Measurements from ENCODE around the gene GNB1L. TPM values are rescaled to one million over a fixed set of nuclear protein-coding genes. Genes with fewer than 3 reads are reported as not detected.
A peak's percentile ranks its signal among the peaks of the same experiment; 100 is the strongest.

GNB1L gene
- total RNA-seq, 5 donors from 2014 or later (not counting 1 experiment from before 2014, with no cell fraction given), result 4.8 to 13.7 (median 12.9) TPM

DNA sequence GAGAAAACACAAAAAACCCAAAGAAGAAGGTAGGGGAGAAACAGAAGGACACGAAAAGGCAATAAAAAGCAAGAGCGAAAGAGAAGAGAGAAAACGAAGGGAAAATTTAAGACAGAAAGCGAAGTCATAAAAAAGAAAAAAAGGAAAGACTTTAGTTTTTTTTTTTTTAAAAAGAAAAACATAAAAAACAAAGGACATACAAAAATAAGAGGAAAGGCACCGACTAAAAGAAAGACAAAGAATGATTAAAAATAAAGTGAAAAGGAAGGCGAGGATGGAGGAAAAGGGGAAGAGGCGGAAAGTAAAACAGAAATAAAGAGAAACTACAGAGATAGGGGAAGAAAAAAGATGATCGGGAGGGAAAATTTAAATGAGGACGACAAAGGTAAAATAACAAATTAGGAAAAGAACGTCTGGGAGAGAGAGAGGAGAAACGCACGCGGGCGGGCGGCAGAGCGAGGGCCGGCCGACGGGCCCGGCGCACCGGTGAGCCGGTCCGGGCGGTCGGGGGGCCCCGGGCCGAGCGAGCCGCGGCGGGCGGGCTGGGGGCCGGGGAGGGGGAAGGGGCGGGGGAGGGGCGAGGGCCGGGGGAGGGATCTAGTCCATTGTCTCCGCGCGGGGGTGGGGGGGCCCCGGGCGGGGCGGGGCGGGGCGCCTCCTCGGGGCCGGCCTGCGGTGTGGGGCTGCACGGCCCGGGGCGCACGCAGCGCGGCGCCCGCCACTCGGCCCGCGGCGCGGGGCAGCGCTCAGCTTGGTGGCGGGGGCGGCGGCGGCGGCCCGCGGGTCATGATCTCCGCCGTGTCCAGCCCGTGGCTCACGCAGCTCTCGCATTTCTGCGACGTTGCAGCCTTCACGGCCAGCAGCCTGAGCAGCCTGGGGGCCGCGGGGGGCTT lies 94.4 kb downstream of the GNB1L start, which contains the start of gene TBX1:
Gene TBX1 (plus strand): TSS at position 721 of the 893 bp plus-strand sequence. CDS start 66 bp downstream, at position 787.
- CTCF ChIA-PET, result no interaction called here
- peaks cover 20 to 82% of the 10 kb centered on the region in 2 experiments for H3K27me3 ChIP-seq (replicated peaks in 1 of 2; ENCODE audit: control insufficient read depth in 2 of 2, extremely low read depth in 1 of 2, insufficient read depth in 2 of 2, low read length in 1 of 2)

DNA sequence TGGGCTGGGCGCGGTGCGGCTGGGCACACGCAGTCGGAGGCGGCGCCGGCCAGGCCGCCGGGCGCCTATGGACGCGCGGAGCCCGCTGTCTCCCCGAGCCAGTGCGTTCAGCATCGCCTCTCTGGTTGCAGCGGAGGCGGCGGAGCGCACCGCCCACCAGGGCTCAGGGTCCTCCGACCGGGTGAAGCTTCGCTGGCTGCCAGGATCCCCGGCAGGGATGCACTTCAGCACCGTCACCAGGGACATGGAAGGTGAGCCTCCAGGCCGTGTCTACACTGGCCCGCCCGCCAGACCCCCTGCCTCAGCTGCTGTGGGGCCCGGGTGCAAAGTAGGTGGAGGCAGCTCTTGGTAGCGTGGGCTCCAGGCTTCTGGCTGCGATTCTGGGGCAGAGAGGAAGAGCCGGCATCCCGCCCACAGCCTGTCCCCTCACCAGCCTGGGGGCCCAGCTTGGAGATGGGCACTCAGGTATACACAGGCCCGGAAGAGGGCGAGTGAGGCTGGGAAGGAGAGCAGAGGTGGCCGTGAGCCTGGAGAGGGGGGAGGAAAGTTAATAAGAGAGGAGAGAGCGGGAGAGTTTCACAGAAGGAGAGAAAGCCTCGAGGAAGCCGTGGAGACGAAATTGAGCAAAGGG lies 95.1 kb downstream of the GNB1L start:
- H3K4me3 Mint-ChIP-seq, result peak overlapping the region; percentile 75 to 82 (median 76)
- H3K9me3 Mint-ChIP-seq, result no peaks in the 10 kb centered on the region
- no peaks in the 10 kb centered on the region for H3K36me3 Mint-ChIP-seq
- ATAC-seq (replicated peaks in 1 of 4), result no peak
- peaks cover 31 to 40% (median 35%) of the 10 kb centered on the region in 3 donors for H3K4me1 Mint-ChIP-seq
- 8% methylated on average over 41 of the region's 43 CpGs for WGBS (ENCODE audit: insufficient coverage)
- ChIA-PET CTCF (no interaction called here), POLR2A (no interaction called here)
- H3K27ac Mint-ChIP-seq, result no peak overlapping the region
- H3K27me3 Mint-ChIP-seq, result peaks cover 38 to 63% of the 10 kb centered on the region in 2 donors
- DNase-seq, result no peak
- no peak overlapping the region for H3K4me3 ChIP-seq (ENCODE audit: control insufficient read depth in 1 of 2, extremely low read depth in 1 of 2, low read length in 1 of 2)
- H3K27ac ChIP-seq (ENCODE audit: low read length), result no peak overlapping the region
- H3K4me1 ChIP-seq (ENCODE audit: control insufficient read depth in 1 of 2, extremely low read depth in 1 of 2, insufficient read depth in 2 of 2, low read length in 2 of 2), result peaks cover 5 to 40% of the 10 kb centered on the region in 2 experiments
- peaks cover 16 to 82% of the 10 kb centered on the region in 2 experiments for H3K27me3 ChIP-seq (replicated peaks in 1 of 2; ENCODE audit: control insufficient read depth in 2 of 2, extremely low read depth in 1 of 2, insufficient read depth in 2 of 2, low read length in 1 of 2)
- H3K9me3 ChIP-seq, result no peaks in the 10 kb centered on the region
- H3K36me3 ChIP-seq (ENCODE audit: control insufficient read depth in 2 of 2, extremely low read depth in 1 of 2, insufficient read depth in 1 of 2, low read length in 1 of 2), result no peaks in the 10 kb centered on the region

More for the DNA sequence above, 94.4 kb downstream of the GNB1L start, which contains the start of gene TBX1:
- Histone ChIP-seq H3K4me3 (ENCODE audit: control insufficient read depth in 1 of 2, extremely low read depth in 1 of 2, low read length in 1 of 2) (peak within 1 kb of the TSS in 1 of 2 donors; percentile 71), H3K9me3 (no peaks in the 10 kb centered on the region), H3K36me3 (ENCODE audit: control insufficient read depth in 2 of 2, extremely low read depth in 1 of 2, insufficient read depth in 1 of 2, low read length in 1 of 2) (no peaks in the 10 kb centered on the region), H3K27ac (ENCODE audit: low read length) (no peak within 1 kb of the TSS), H3K4me1 (ENCODE audit: control insufficient read depth in 1 of 2, extremely low read depth in 1 of 2, insufficient read depth in 2 of 2, low read length in 2 of 2) (peaks cover 6 to 39% of the 10 kb centered on the region in 2 experiments)
- Mint-ChIP-seq H3K4me3 (peak within 1 kb of the TSS; percentile 75 to 82 (median 76)), H3K36me3 (no peaks in the 10 kb centered on the region), H3K27me3 (peaks cover 37 to 65% of the 10 kb centered on the region in 2 donors), H3K4me1 (peaks cover 34 to 40% (median 35%) of the 10 kb centered on the region in 3 donors), H3K9me3 (no peaks in the 10 kb centered on the region), H3K27ac (peak within 1 kb of the TSS in 1 of 2 donors; percentile 63)
- no peak for DNase-seq
- ATAC-seq (replicated peaks in 1 of 4), result no peak
- POLR2A ChIA-PET, result no interaction called here
- 1% methylated on average over 47 of the region's 79 CpGs for WGBS (ENCODE audit: insufficient coverage)

GRCh38 chr22:19758896-19759426 lies 95.7 kb downstream of the GNB1L start:
- peak overlapping the region in 2 of 3 donors; percentile 31 to 82 for H3K4me3 Mint-ChIP-seq
- no peak for ATAC-seq (replicated peaks in 1 of 4)
- Histone ChIP-seq H3K4me1 (ENCODE audit: control insufficient read depth in 1 of 2, extremely low read depth in 1 of 2, insufficient read depth in 2 of 2, low read length in 2 of 2) (peaks cover 5 to 40% of the 10 kb centered on the region in 2 experiments), H3K4me3 (ENCODE audit: control insufficient read depth in 1 of 2, extremely low read depth in 1 of 2, low read length in 1 of 2) (no peak overlapping the region), H3K27ac (ENCODE audit: low read length) (no peak overlapping the region), H3K36me3 (ENCODE audit: control insufficient read depth in 2 of 2, extremely low read depth in 1 of 2, insufficient read depth in 1 of 2, low read length in 1 of 2) (no peaks in the 10 kb centered on the region), H3K27me3 (replicated peaks in 1 of 2; ENCODE audit: control insufficient read depth in 2 of 2, extremely low read depth in 1 of 2, insufficient read depth in 2 of 2, low read length in 1 of 2) (peaks cover 13 to 82% of the 10 kb centered on the region in 2 experiments), H3K9me3 (no peaks in the 10 kb centered on the region)
- H3K36me3 Mint-ChIP-seq, result no peaks in the 10 kb centered on the region
- DNase-seq, result no peak
- ChIA-PET POLR2A (no interaction called here), CTCF (no interaction called here)
- H3K27me3 Mint-ChIP-seq, result peaks cover 43 to 63% of the 10 kb centered on the region in 2 donors
- H3K27ac Mint-ChIP-seq, result no peak overlapping the region
- H3K9me3 Mint-ChIP-seq, result no peaks in the 10 kb centered on the region
- WGBS (ENCODE audit: insufficient coverage), result 19% methylated on average over 20 of the region's 21 CpGs
- H3K4me1 Mint-ChIP-seq, result peaks cover 31 to 40% (median 35%) of the 10 kb centered on the region in 3 donors

GRCh38 chr22:19757985-19758895 lies 96.4 kb downstream of the GNB1L start:
- H3K27me3 Mint-ChIP-seq, result peaks cover 44 to 62% of the 10 kb centered on the region in 2 donors
- H3K36me3 Mint-ChIP-seq, result no peaks in the 10 kb centered on the region
- H3K27ac Mint-ChIP-seq, result no peak overlapping the region
- Histone ChIP-seq H3K4me3 (ENCODE audit: control insufficient read depth in 1 of 2, extremely low read depth in 1 of 2, low read length in 1 of 2) (no peak overlapping the region), H3K27ac (ENCODE audit: low read length) (no peak overlapping the region), H3K9me3 (no peaks in the 10 kb centered on the region), H3K27me3 (replicated peaks in 1 of 2; ENCODE audit: control insufficient read depth in 2 of 2, extremely low read depth in 1 of 2, insufficient read depth in 2 of 2, low read length in 1 of 2) (peaks cover 14 to 82% of the 10 kb centered on the region in 2 experiments), H3K36me3 (ENCODE audit: control insufficient read depth in 2 of 2, extremely low read depth in 1 of 2, insufficient read depth in 1 of 2, low read length in 1 of 2) (no peaks in the 10 kb centered on the region), H3K4me1 (ENCODE audit: control insufficient read depth in 1 of 2, extremely low read depth in 1 of 2, insufficient read depth in 2 of 2, low read length in 2 of 2) (peaks cover 5 to 40% of the 10 kb centered on the region in 2 experiments)
- no peaks in the 10 kb centered on the region for H3K9me3 Mint-ChIP-seq
- ChIA-PET CTCF (no interaction called here), POLR2A (no interaction called here)
- whole genome bisulfite sequencing (ENCODE audit: insufficient coverage), result 58% methylated on average over 43 of the region's 43 CpGs
- no peak for DNase-seq
- H3K4me3 Mint-ChIP-seq, result peak overlapping the region in 2 of 3 donors; percentile 69 to 80
- ATAC-seq (replicated peaks in 1 of 4), result no peak
- peaks cover 31 to 40% (median 35%) of the 10 kb centered on the region in 3 donors for H3K4me1 Mint-ChIP-seq

DNA sequence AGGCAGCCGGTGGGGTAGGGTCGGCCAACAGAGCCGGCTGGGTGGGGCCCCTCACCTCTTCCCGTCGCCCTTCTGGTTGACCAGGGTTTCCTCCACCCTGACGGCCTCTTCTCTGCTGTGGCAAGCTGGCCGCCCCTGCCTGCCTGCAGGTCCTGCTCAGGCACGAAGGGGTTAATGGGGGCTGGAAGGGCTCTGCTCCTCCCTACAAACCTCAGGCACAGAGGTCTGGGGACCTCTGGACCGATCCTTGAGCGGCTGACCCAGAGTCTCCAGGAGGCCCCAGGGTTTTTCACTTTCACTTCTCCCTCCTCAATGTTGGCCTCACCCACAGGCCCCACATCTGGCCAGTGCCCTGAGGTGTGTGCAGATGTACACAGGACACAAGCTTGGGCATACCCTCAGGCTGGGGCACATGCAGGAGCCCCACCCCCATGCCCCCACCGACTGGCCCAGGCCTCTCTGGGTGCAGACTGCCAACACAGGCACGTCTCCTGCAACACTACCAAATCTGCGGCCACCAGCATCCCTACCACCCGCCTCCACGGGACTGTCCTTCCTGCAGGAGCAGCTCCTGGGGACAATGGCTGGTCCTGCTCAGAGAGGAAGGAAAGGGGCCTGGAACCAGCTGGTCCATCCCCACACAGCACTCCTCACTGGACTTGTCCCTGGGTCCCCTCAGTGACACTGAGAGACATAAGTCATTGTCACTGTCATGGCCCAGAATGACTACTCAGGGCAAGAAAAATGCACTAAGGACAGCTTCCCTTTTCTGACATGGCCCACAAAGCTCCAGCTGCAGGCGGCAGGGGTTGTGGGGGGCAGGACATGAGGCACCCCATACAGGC lies 97.3 kb downstream of the GNB1L start:
- CTCF ChIA-PET, result interaction anchor here in 1 of 2 donors (1.2 kb wide), 1 partner anchor 153 kb away, joined by 11 read pairs; no protein-coding TSS in a partner anchor
- ATAC-seq (replicated peaks in 1 of 4) (no peak), DNase-seq (no peak)
- Mint-ChIP-seq H3K36me3 (no peaks in the 10 kb centered on the region), H3K4me3 (peak overlapping the region; percentile 66 to 80 (median 69)), H3K27ac (no peak overlapping the region), H3K27me3 (peaks cover 45 to 63% of the 10 kb centered on the region in 2 donors), H3K4me1 (peaks cover 31 to 38% (median 35%) of the 10 kb centered on the region in 3 donors), H3K9me3 (no peaks in the 10 kb centered on the region)
- no peaks in the 10 kb centered on the region for H3K36me3 ChIP-seq (ENCODE audit: control insufficient read depth in 2 of 2, extremely low read depth in 1 of 2, insufficient read depth in 1 of 2, low read length in 1 of 2)
- no peaks in the 10 kb centered on the region for H3K9me3 ChIP-seq
- peaks cover 17 to 81% of the 10 kb centered on the region in 2 experiments for H3K27me3 ChIP-seq (replicated peaks in 1 of 2; ENCODE audit: control insufficient read depth in 2 of 2, extremely low read depth in 1 of 2, insufficient read depth in 2 of 2, low read length in 1 of 2)
- peak overlapping the region; percentile 3 to 17 for H3K4me3 ChIP-seq (ENCODE audit: control insufficient read depth in 1 of 2, extremely low read depth in 1 of 2, low read length in 1 of 2)
- WGBS (ENCODE audit: insufficient coverage), result 19% methylated on average over 7 of the region's 16 CpGs
- POLR2A ChIA-PET, result no interaction called here
- H3K27ac ChIP-seq (ENCODE audit: low read length), result no peak overlapping the region
- peaks cover 5 to 40% of the 10 kb centered on the region in 2 experiments for H3K4me1 ChIP-seq (ENCODE audit: control insufficient read depth in 1 of 2, extremely low read depth in 1 of 2, insufficient read depth in 2 of 2, low read length in 2 of 2)

Data from T-cell (primary cell).